MM.1S (cell line): ENCODE data around the gene CACUL1.

Source experiments
- DNase-seq: peaks from one replicate; pipeline ENCODE4 v3.0.0-alpha.2; 2015
- H2AFZ ChIP-seq: fragments of 300-600 bp; sonication (generic); 2 replicates; pipeline ENCODE4 v1.6.0; 2016; ENCODE audit warnings: antibody characterized with exemption, low read length
- H3F3A ChIP-seq: fragments of 300-600 bp; sonication (generic); 2 replicates; pipeline ENCODE4 v1.6.1; 2016; ENCODE audit warnings: mild to moderate bottlenecking, antibody characterized with exemption, low read length, moderate library complexity, mixed read lengths; ENCODE audit not compliant: insufficient read depth
- H3K27ac ChIP-seq: fragments of 300-600 bp; sonication (generic); 2 replicates; pipeline ENCODE4 v1.5.1; 2016; ENCODE audit warnings: mild to moderate bottlenecking, low read length
- H3K27me3 ChIP-seq: fragments of 300-600 bp; sonication (generic); replicated peaks from 2 replicates; pipeline ENCODE4 v1.6.0; 2016; ENCODE audit warnings: low read length; ENCODE audit not compliant: insufficient read depth
- H3K36me3 ChIP-seq: fragments of 300-600 bp; sonication (generic); replicated peaks from 2 replicates; pipeline ENCODE4 v1.6.1; 2016; ENCODE audit warnings: mild to moderate bottlenecking, low read length, mixed read lengths; ENCODE audit not compliant: insufficient read depth
- H3K4me1 ChIP-seq: fragments of 300-600 bp; sonication (generic); 2 replicates; pipeline ENCODE4 v1.6.1; 2016; ENCODE audit warnings: low read length, mixed read lengths
- H3K4me2 ChIP-seq: fragments of 300-600 bp; sonication (generic); 2 replicates; pipeline ENCODE4 v1.6.0; 2016; ENCODE audit warnings: low read depth, low read length
- H3K4me3 ChIP-seq: fragments of 300-600 bp; sonication (generic); 2 replicates; pipeline ENCODE4 v1.5.1; 2016; ENCODE audit warnings: low read length, mixed read lengths
- H3K79me2 ChIP-seq: fragments of 300-600 bp; sonication (generic); 2 replicates; pipeline ENCODE4 v1.6.1; 2016; ENCODE audit warnings: mixed run types, low read length, mixed read lengths
- H3K9ac ChIP-seq: fragments of 300-600 bp; sonication (generic); 2 replicates; pipeline ENCODE4 v1.6.1; 2016; ENCODE audit warnings: low read length, mixed read lengths
- H3K9me2 ChIP-seq: fragments of 300-600 bp; sonication (generic); replicated peaks from 2 replicates; pipeline ENCODE4 v1.6.1; 2016; ENCODE audit warnings: mild to moderate bottlenecking, low read length, mixed read lengths; ENCODE audit not compliant: insufficient read depth
- H3K9me3 ChIP-seq: fragments of 300-600 bp; sonication (generic); replicated peaks from 2 replicates; pipeline ENCODE4 v1.6.1; 2016; ENCODE audit warnings: mild to moderate bottlenecking, low read length, mixed read lengths; ENCODE audit not compliant: insufficient read depth
- H4K20me1 ChIP-seq: fragments of 300-600 bp; sonication (generic); 2 replicates; pipeline ENCODE4 v1.6.1; 2016; ENCODE audit warnings: mild to moderate bottlenecking, low read length, moderate library complexity, mixed read lengths; ENCODE audit not compliant: insufficient read depth
- EZH2 ChIP-seq: fragments of 300-600 bp; sonication (generic); optimal IDR thresholded peaks from 2 replicates; pipeline ENCODE3; 2017; ENCODE audit warnings: low read depth, mild to moderate bottlenecking, antibody characterized with exemption, low read length, mixed read lengths
- EZH2phosphoT487 ChIP-seq: fragments of 300-600 bp; sonication (generic); IDR thresholded peaks from 2 replicates; pipeline ENCODE4 v1.6.1; 2018; ENCODE audit warnings: antibody characterized with exemption, low read length
- TF ChIP-seq, protein P1 (sequence below): fragments of 300-600 bp; sonication (generic); IDR thresholded peaks from 2 replicates; pipeline ENCODE4 v1.5.1; 2016; ENCODE audit warnings: antibody characterized with exemption, low read length, mixed read lengths

Gene CACUL1

DNA sequence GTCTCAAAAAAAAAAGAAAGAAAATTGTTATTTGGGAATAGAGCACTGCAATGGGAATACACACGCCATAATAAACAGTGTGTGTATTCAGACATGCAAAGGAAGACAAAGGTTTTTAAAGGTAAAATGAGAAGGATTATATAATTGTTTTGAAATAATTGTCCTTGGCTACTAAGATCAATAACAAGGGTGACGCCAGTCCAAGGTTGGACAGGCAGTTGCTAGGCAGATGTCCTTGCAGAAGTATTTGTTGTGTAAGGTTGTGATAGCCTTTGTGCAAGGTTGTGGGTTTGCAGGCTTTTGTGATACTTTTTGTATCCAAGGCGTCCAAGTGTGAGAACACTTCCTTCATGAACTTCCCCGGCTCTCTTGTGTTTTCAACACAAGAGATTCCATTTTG lies 87.0 kb downstream of the CACUL1 start:
- Histone ChIP-seq H4K20me1 (no peaks in the 10 kb centered on the region), H3K9me2 (no peaks in the 10 kb centered on the region), H3K27me3 (no peaks in the 10 kb centered on the region), H3K79me2 (no peaks in the 10 kb centered on the region), H3K9ac (no peak overlapping the region), H3K4me2 (no peak overlapping the region), H3K4me3 (no peak overlapping the region), H3K4me1 (no peaks in the 10 kb centered on the region), H3K27ac (no peak overlapping the region), H3F3A (no peaks in the 10 kb centered on the region), H3K9me3 (no peaks in the 10 kb centered on the region), H3K36me3 (no peaks in the 10 kb centered on the region), H2AFZ (no peak overlapping the region)
- DNase-seq, result no peak
- TF ChIP-seq EZH2phosphoT487 (no peak), EZH2 (no peak)
- TF ChIP-seq, protein P1, sequence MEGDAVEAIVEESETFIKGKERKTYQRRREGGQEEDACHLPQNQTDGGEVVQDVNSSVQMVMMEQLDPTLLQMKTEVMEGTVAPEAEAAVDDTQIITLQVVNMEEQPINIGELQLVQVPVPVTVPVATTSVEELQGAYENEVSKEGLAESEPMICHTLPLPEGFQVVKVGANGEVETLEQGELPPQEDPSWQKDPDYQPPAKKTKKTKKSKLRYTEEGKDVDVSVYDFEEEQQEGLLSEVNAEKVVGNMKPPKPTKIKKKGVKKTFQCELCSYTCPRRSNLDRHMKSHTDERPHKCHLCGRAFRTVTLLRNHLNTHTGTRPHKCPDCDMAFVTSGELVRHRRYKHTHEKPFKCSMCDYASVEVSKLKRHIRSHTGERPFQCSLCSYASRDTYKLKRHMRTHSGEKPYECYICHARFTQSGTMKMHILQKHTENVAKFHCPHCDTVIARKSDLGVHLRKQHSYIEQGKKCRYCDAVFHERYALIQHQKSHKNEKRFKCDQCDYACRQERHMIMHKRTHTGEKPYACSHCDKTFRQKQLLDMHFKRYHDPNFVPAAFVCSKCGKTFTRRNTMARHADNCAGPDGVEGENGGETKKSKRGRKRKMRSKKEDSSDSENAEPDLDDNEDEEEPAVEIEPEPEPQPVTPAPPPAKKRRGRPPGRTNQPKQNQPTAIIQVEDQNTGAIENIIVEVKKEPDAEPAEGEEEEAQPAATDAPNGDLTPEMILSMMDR, result no peak

DNA sequence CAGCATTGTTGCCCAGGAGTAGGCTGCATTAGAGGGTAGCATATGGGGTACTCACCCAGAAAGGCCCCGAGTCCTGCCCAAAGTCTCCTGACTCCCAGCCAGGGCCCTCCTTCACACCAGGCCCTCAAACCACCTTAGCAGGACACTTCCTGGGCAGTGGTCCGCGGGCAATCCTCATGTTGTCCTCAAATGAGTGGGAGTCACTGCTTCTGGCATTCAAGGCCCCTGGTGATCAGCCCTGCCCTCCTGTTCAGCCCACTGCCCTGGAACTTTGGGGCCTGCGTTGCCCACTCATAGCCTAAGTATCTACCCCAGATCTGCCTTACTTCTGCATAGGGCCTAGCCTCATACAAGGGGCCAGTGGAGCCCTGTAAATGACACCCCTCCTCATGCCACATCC lies 88.4 kb downstream of the CACUL1 start:
- Histone ChIP-seq H3K4me3 (no peak overlapping the region), H3K27ac (no peak overlapping the region), H3K9me3 (no peaks in the 10 kb centered on the region), H4K20me1 (no peaks in the 10 kb centered on the region), H3K27me3 (no peaks in the 10 kb centered on the region), H3K9me2 (no peaks in the 10 kb centered on the region), H3K4me2 (no peak overlapping the region), H3K36me3 (no peaks in the 10 kb centered on the region), H2AFZ (no peak overlapping the region), H3K79me2 (no peaks in the 10 kb centered on the region), H3F3A (no peaks in the 10 kb centered on the region), H3K9ac (no peak overlapping the region), H3K4me1 (no peaks in the 10 kb centered on the region)
- DNase-seq, result no peak
- TF ChIP-seq, protein P1, result no peak
- TF ChIP-seq EZH2phosphoT487 (no peak), EZH2 (no peak)

GRCh38 chr10:118664321-118664720 lies 90.4 kb downstream of the CACUL1 start:
- H3K4me3 ChIP-seq, result no peak overlapping the region
- H2AFZ ChIP-seq, result no peak overlapping the region

More at GRCh38 chr10:118664321-118664720, 90.4 kb downstream of the CACUL1 start:
- Histone ChIP-seq H3F3A (no peaks in the 10 kb centered on the region), H3K36me3 (no peaks in the 10 kb centered on the region), H3K27me3 (no peaks in the 10 kb centered on the region), H4K20me1 (no peaks in the 10 kb centered on the region), H3K4me2 (no peak overlapping the region), H3K9me2 (no peaks in the 10 kb centered on the region), H3K9ac (no peak overlapping the region), H3K79me2 (no peaks in the 10 kb centered on the region), H3K9me3 (no peaks in the 10 kb centered on the region), H3K4me1 (no peaks in the 10 kb centered on the region), H3K27ac (no peak overlapping the region)
- no peak for DNase-seq
- TF ChIP-seq EZH2phosphoT487, result no peak
- TF ChIP-seq, protein P1, result no peak
